Activated effector memory CD4-positive, alpha-beta T cell treated with Interleukin-2 at 50 U/mL for 16 hours (primary cell): ENCODE data around the gene TRAPPC6A.

Experiments used
- DNase-seq: peaks from one replicate; pipeline ENCODE4 v3.0.0-alpha.2; 2020

TRAPPC6A gene, protein sequence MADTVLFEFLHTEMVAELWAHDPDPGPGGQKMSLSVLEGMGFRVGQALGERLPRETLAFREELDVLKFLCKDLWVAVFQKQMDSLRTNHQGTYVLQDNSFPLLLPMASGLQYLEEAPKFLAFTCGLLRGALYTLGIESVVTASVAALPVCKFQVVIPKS

DNA sequence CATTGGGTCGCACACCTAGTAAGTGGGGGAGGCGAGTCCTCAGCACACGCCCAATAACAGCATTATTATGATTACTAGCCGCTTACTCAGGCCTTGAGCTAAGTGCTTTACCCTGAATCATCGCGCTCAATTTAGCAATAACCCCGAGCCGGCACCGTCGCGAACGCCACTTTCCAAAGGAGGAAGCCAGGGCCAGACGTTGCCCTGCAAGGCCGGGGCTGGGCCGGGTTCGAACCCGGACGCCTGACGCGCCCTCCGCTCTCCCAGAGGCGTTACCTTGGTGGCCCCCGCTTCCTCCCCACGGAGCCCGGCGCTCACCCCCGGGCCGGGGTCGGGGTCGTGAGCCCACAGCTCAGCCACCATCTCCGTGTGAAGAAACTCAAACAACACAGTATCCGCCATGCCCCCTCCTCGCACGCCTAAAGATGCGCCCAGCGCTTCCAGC is at the start of gene TRAPPC6A:
Gene TRAPPC6A (minus strand): TSS at position 421 of the 445 bp plus-strand sequence. CDS start 19 bp downstream, at position 402.
- no peak for DNase-seq

DNA sequence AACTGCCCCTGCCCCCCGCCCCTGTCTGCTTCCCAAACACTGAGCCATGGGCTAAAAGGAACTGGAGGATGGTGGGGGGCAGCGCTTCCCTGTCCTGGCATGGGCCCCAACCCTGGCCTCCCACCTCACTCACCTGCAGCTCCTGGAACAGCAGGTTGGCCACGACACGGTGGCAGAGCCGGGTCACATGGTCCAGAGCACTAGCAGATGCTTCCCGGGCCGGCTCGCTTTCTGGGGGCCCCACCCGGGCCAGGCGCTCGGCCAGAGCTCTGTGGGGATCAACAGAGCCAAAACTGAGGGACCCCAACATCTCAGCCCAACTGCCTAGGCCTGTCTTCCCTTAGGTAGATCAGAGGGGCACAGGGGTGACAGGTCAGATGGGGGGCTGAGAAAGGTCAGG is 46.6 kb upstream of the TRAPPC6A start:
- no peak for DNase-seq

DNA sequence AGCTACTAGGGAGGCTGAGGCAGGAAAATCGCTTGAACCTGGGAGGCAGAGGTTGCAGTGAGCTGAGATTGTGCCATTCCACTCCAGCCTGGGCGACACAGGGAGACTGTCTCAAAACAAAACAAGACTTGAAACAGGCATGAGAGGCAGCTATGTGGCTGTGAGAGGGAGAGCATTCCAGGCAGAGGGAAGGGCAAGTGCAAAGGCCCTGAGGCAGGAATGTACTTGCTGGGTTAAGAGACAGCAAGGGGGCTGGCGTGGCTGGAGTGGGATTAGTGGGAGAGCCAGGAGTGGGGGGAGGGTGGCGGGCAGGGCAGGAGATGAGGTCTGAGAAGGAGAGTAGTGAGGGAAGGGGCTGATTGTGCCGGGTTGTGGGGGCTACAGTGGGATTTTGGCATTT is 45.8 kb upstream of the TRAPPC6A start:
- no peak for DNase-seq

DNA sequence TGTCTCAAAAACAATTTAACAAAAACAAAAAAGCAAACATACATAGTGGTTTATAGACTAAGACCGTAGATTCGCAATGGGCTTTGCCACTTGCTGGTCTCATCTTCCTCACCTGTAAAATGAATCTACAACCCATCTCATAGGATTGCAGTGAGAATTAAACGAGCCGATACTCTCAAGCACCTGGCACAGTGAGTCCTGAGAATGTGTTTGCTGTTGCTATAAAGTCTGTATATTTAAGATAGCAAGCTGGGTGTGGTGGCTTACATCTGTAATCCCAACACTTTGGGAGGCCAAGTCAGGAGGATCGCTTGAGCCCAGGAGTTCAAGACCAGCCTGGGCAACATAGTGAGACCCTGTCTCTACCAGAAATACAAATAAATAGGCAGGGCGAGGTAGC is 44.7 kb upstream of the TRAPPC6A start:
- no peak for DNase-seq

DNA sequence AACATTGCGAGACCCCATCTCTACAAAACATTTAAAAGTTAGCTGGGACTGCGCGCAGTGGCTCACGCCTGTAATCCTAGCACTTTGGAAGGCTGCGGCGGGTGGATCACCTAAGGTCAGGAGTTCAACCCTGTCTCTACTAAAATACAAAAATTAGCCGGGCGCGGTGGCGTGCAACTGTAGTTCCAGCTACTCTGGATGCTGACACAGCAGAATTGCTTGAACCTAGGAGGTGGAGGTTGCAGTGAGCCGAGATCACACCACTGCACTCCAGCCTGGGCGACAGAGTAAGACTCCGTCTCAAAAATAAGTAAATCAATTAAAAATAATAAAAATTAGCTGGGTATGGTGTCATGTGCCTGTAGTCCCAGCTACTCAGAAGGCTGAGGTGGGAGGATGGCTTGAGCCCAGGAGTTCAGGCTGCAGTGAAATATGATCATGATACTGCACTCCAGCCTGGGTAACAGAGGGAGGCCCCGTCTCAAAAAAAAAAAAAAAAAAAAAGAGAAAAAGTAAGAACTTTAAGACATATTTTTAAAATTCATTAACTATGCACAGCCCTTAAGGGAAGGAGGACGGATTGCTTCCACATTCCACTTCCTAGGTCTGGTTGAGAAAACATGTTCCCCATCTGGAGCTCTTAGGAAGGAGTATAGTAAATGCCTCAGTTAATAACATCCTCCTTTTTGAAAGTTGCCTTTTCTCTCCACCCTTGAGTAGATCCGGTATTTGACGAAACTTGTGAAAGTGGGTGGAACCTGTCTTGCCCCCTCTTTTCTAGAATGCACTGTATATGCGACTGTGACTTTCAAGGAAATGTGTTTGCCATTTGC is 41.1 kb upstream of the TRAPPC6A start:
- DNase-seq, result no peak

DNA sequence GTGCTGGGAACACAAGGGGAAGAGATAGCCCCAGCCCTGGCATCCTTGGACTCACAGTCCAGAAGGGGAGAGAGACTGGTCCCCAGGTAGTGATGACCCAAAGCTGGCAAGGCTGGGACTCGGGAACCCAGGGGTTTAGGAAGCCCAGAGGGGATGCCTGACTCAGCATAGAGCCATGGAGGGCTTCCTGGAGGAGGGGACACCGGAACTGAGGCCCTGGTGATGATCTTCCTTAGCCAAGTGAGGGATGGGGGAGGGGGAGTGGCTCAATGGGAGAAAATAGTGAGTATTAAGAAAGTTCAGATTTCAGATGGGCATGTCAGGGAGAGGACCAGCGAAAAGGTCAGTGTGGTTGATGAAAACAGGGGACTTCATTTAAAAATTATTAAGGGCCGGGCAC is 40.4 kb upstream of the TRAPPC6A start:
- no peak for DNase-seq

DNA sequence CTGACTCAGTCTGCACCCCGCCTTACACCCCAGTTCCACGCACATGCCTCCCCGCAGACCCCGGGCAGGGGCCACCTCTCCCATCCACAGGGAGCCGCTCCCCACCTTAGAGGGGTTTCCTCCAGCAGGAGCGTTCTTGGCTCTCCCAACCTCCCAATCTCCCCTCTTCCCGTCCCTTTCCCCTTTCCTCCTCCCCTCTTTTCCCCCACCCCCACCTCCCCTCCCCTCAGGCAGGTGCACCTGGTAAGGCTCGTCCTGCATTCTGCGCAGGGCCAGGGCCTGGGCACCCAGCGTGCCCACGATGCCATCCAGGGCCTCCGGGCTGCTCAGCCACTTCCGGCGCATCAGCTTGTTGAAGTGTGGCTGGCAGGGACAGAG is 39.9 kb upstream of the TRAPPC6A start:
- no peak for DNase-seq

DNA sequence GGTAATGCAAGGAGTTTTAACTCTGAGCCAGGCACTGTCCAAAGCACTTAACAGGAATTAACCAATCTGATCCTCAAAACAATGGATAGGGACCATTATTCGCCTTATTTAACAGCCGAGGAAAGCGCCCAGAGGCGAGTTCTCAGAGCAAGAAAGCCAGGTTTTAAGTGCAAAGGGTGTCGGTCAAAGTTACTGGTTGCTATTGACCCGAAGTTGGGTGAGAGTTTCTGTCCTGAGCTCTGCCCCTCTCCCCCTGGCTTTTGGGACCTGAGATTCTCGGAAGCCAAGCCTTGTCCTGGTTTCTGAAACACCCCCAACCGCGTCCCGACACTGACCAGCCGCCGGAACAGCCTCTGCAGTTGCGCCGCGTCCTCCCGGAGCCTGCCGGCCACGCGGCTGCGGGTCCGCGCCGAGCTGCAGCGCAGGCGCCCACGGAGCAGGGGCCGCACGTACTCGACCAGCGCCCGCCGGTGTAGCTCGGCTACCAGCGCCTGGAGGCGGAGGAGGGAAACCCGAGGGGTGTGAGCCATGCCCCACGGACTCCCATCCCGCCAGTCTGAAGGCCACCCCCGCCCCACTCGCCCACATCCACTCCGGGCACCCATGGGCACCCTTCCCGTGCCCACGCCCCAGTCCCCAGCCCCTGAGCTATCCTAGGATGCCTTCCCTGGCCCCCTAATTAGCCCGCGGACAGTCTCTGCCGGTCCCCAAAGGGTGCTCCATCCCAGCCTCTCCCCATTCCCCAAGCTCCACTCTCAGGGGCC is 39.3 kb upstream of the TRAPPC6A start:
- DNase-seq, result no peak

DNA sequence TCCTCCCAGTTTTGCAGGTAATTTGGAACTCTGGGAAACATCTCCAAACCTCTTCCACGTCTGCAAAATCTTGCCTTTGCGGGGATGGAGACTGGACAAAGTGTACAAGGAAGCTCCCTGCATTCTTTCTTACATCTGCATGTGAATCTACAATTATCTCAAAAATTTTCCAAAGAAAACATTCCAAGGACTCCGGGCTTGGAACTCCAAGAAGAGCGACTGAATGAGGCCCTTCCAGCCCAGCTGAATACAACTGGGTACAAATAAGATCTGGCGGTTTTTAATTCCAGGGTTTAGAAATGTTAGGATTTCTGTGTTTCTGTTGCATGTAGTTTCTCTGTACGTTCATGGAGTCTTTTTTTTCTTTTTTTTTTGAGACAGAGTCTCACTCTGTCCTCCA is 38.6 kb upstream of the TRAPPC6A start:
- no peak for DNase-seq

DNA sequence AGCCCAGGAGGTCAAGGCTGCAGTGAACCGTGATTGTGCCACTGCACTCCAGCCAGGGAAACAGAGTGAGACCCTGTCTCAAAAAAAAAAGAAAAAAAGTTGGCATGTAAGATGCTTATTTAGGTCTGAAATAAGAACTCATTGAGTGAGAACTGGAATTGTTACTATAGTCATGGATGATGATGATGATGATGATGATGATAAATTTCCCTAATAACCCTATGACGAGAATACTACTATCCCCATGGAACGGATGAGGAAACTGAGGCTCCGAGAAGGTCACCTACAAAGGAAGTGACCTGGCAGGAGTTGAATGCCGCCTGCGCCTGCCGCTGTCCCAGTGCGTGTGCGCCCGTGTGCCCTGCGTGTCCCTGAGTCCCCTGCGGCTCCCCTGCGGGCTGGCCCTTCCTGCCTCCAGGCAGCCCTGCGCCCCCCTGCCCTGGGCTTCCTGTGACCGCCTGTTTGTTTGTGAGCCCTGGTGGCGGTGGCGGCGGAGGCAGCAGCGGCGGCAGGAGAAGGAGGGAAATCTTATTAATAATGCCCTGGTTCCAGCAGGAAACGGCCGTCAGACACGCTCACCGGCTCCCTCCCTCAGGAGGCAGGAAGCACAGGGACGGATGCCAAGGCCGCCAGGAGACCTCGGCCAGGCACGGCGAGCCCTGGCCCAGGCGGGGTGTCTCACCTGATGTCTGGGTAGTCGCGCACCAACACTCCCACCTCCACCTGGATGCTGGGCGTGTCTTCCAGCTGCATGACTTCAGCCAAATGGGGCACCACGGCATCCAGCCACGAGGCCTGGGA is 37.6 kb upstream of the TRAPPC6A start:
- no peak for DNase-seq

DNA sequence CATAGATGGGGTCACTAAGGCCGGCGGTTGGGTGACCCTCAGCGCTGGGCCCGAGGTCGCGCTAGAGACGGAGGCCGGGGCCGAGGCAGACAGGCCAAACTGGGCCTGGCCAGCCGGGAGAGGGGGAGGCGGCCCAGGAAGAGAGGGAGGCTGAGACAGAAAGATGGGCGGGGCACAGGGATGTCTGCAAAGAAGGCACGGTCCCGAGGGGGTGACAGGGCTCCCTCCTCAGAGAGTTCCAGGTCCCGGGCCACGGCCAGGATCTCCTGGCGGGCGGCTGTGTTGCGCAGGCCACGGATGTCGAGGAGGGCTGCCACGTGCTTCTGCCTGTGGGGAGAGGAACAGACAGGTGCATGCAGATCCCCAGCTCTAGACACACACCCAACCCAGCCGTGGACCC is 35.0 kb upstream of the TRAPPC6A start:
- DNase-seq, result no peak

DNA sequence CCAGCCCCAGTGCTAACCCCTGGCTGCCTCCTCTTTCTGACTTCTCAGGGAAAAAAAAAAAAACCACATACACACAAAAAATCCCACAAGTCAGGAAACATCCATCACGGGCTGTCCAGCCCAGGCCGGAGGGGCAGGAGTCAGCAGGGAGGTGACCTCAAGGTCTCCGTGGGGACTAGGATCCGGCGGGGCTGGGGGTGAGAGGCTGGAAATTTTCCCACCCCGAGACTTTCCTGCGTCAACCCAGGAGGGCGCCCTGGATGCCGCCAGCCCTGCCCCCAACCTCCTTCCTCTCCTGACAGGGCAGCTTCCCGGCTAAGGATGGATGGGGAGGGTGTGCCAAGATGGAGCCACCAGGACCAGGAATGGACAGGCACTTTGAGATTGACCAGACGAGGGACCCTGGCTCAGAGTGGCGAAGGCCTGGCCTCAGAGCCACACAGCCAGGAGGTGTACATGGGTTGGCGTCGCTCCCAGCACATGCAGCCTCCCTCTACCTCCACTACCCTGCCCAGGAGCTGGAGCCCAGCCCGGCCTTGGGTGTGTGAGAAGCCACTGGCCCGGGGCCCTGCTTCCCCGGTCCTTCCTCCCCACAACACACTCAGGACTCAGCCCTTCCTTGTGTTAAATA is 33.8 kb upstream of the TRAPPC6A start:
- DNase-seq, result no peak

DNA sequence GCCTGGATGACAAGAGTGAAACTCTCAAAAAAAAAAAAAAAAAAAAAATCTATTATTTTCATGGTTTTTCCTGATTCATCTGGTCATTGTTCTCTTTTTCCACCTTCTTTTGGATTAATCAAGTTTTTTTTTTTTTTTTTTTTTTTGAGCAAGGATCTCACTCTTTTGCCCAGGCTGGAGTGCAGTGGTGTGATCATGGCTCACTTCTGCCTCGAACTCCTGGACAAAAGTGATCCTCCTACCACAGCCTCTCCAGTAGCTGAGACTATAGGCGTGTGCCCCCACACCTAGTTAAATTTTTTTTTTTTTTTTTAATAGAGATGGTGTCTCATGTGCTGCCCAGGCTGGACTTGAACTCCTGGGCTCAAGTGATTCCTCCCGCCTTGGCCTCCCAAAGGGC is 28.3 kb upstream of the TRAPPC6A start:
- no peak for DNase-seq

DNA sequence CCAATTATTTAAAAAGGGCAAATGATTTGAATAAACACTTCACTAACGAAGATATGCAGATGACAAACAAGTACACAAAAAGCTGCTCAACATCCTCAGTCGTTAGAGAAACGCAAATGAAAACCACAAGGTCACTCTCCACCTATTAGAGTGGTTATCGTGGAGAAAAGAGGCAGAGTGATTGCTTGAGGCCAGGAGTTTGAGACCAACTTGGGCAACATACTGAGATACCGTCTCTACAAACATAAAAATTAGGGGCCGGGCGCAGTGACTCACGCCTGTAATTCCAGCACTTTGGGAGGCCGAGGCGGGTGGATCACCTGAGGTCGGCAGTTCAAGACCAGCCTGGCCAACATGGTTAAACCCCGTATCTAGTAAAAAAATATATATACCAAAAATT is 27.8 kb upstream of the TRAPPC6A start:
- DNase-seq, result no peak

DNA sequence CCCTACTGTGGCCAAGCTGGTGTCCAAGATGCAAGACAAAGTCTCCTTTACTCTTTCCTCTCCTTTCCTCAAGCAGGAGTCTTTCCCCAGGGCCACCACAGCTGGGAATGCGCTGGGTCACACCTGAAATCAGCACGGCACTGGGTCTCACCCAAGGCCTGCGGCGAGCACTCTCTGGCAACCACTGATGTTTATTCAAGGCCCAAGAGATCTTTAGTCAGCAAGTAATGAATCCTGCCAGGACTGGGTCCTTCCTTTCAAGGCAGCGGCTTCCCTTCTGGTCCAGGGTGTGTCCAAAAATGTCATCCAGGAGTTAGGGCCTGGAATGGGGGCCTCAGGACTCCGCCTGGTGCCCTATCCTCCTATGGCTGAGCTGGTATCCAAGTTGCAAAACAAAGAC is 24.6 kb upstream of the TRAPPC6A start:
- no peak for DNase-seq

DNA sequence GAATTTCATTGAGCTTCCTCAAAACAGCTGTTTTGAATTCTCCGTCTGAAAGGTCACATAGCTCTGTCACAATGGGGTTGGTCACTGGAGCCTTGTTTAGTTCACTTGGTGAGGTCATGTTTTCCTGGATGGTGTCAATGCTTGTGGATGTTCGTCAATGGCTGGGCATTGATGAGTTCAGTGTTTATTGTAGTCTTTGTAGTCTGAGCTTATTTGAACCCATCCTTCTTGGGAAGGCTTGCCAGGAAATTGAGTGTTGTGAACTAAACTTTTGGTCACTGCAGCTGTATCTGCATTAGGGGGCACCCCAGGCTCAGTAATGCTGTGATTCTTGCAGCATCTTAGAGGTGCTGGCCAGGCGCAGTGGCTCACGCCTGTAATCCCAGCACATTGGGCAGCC is 22.5 kb upstream of the TRAPPC6A start:
- DNase-seq, result no peak

DNA sequence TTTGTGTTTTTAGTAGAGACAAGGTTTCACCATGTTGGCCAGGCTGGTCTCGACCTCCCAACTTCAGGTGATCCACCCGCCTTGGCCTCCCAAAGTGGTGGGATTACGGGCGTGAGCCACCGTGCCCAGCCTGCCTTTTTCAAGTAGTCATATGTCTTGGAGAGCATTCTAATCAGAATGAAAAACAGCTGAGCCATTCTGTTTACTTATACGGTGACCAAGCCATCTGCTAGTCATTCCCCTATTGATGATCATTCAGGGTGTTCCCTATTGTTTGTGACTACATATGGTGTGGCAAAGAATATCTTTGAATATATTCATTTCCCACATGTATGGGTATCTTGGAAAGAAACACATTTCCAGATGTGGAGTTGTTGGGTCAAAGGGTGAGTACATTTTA is 17.7 kb upstream of the TRAPPC6A start:
- no peak for DNase-seq

DNA sequence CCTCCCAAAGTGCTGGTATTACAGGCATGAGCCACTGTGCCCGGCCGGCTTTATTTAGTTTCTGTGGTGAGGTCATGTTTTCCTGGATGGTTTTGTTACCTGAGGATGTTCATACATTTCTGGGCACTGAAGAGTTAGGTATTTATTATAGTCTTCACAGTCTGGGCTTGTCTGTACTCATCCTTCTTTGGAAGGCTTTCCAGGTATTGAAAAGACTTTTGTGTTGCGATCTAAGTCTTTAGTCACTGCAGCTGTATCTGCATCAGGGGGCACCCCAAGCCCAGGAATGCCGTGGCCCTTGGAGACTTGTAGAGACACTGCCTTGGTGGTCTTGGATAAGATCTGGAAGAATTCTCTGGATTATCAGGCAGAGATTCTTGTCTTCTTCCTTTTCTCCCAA is 13.3 kb upstream of the TRAPPC6A start:
- DNase-seq, result no peak

DNA sequence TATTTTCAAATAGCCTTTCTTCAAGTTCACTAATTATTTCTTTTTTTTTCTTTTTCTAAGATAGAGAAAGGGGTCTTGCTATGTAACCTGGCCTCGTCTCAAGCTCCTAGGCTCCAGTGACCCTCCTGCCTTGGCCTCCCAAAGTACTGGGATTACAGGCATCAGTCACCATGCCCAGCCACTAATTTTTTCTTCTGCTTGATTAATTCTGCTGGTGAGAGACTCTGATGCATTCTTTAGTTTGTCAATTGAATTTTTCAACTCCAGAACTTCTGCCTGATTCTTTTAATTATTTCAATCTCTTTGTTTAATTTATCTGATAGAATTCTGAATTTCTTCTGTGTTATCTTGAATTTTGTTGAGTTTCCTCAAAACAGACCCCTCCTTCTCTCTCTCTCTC is 11.9 kb upstream of the TRAPPC6A start:
- no peak for DNase-seq

DNA sequence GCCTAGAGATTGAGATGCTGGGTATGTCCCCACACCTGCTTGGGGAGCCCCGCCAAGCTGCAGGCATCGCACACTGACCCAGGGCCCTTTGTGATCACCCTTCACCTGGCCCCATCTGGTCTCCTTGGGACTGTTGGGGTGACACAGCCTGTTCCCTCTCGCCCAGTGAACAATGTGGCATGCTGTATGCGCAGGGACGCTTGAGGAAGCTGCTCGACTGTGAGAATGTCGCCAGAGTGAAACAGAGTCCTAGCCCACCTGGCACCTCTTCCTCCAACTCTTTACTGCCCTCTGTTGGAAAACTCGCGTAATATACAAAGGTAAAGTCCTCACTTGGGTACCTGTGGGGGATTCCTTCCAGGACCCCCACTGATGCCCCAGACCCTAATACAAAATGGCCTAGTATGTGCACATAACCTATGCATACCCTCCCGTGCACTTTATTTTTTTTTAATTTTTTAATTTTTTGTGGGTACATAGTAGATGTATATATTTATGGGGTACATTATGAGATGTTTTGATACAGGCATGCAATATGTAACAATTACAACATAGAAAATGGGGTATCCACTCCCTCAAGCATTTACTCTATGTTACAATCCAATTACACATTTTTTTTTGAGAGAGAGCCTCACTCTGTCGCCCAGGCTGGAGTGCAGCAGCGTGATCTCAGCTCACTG is 9.5 kb upstream of the TRAPPC6A start:
- no peak for DNase-seq

DNA sequence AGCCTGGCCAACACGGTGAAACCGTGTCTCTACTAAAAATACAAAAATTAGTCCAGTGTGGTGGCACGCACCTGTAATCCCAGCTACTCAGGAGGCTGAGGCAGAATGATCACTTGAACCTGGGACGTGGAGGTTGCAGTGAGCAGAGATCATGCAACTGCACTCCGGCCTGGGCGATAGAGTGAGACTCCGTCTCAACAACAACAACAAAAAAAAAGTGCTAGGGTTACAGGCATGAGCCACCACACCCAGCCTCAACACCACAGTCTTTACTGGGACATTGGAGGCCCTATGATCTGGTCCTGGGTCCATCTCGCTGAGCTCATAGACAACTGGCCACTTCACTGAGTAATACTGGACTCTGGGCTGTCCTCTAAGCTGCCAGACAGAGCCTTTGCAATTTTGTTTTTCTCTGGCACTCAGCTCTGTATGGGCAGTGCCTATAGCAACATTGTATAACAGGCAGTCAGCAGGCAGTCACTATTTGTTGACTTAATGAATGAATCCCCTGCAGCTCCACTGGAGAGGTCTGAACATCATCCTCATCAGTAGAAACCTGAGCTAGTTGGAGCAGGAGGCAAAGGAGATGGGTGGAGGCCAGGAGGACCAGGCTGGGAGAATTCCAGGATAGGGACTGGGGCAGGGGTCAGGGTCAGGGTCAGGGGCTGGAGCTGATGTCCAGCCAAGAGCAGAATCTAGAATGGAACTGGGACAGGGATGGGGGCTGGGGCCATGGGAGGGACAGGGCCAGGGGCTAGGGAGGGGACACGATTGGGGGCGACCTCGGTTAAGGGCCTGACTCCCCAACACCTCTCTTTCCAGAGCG is 8.7 kb upstream of the TRAPPC6A start:
- DNase-seq, result no peak
